HG03135 (cell line): ENCODE results near the gene CXorf49.
A peak's percentile ranks its signal among the peaks of the same experiment; 100 is the strongest.
"Not testable (repeated sequence)": the region's sequence is repeated elsewhere in the genome, so short reads cannot be mapped to it uniquely, and the experiment has no call there.

Source experiments
- ATAC-seq: cut with Tn5 transposase; IDR thresholded peaks from one replicate; pipeline ENCODE4 v1.9.1; 2021; ENCODE audit warnings: mild to moderate bottlenecking, moderate library complexity; ENCODE audit not compliant: unreplicated experiment

The CXorf49 gene

DNA sequence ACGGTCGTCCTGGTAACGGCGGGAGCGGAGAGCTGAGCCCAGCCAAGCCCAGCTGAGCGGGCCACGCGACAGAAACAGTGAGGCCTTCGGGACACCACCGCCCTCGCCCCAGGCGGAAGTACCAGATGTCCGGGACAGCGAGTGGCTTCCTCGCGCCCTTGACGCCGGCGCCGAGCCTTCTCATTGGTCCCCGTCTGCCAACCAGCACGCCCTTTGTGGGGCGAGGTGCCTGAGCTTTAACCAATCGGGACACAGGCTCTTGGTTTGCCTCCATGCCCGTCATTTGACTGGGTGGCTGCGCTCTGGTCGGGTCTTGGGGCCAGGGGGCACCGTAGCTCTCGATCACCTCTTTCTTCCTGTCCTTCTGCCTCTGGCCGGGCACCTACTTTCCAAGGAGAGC, at the start of gene CXorf49:
CXorf49 (minus strand) TSS at position 101 of the 400 bp plus-strand sequence. CDS start 134 bp downstream, outside the sequence.
- not testable (repeated sequence) for ATAC-seq

DNA sequence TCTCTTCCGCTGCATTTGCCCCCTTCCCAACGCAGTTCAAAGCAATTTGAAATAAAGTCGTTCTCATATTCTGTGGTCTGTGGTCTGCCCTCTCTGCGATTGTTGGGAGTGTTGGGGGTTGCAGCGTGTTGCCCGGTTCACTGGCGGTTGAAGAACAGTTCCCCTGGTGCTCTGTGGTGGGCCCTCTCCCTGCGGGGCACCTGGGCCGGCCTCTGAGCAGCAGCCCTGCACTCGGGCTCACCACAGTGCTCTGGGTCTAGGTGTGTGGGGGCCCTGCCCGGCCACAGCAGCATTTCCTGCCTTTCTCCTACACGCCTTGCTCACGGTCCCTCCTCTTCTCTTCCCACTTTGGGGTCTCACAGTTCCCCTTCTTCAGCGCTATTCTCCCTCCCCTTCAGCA, 49.0 kb upstream of the CXorf49 start:
- ATAC-seq, result not testable (repeated sequence)

DNA sequence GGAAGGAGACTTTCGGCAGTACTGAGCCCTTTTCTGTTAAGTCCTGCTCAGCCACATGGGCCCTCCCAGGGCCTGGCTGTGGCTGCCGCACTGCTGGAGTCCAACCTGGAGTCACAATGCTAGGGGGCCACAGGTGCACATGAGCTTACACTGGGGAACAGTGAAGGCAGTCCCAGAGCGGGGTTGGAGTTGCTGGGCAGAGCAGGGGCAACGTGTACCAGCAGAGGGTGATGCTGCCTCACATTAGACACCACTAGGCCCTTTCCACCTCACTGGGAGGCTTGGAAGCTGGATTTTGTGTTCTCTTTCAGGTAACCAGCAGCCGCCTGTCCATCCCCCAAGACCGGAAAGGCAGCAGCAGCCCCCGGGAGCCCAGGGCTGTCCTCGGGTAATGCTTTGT, 47.5 kb upstream of the CXorf49 start:
- ATAC-seq, result not testable (repeated sequence)

DNA sequence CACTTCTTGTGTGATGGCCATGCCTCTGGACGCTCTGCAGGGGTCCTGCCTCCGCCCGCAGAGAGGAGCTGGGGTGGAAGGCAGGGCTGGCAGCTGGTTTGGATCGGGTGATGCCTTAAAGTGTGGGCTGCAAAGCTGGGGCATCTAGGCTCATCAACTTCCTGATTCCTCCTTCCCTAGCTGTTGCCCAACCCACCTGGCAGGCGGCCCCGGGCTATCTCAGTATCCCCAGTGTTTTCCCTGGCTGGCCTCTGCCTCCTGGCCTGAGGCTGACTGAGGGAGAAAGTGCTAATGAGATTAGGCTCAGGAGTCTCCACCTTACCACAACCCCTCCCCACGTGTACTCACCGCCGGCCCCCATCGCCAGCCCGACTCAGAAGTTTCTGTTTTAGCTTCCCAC, 46.7 kb upstream of the CXorf49 start:
- ATAC-seq, result not testable (repeated sequence)

DNA sequence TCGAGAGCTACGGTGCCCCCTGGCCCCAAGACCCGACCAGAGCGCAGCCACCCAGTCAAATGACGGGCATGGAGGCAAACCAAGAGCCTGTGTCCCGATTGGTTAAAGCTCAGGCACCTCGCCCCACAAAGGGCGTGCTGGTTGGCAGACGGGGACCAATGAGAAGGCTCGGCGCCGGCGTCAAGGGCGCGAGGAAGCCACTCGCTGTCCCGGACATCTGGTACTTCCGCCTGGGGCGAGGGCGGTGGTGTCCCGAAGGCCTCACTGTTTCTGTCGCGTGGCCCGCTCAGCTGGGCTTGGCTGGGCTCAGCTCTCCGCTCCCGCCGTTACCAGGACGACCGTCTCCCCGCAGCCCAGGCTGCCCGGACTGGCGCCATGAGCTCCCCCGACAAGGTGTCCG, 45.0 kb upstream of the CXorf49 start, which contains the start of gene CXorf49B:
CXorf49B (plus strand) TSS at position 301 of the 400 bp plus-strand sequence; CDS start at position 376, 75 bp downstream.
- ATAC-seq, result not testable (repeated sequence)

DNA sequence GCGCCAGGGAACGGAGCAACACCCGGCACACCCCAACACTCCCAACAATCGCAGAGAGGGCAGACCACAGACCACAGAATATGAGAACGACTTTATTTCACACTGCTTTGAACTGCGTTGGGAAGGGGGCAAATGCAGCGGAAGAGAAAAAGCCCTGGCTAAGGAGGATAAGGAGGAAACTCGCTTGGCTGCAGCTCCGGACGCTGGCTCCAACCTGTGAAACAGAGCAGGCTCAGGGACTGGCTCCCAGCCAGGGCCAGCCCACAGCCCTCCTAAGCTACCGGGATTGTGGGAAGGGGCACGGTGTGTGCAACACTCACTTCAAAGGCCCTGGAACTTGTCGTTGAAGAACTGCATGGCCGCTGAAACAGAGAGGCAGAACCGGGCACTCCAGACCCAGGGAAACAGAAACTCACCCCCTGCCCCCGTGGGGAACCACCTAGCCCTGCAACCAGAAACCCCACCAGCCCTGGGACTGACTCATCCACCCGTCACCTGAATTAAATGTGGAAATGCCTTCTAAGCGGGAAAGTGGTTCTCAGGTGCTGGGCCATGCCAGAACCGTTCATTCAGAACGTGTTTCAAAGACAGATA, 42.7 kb upstream of the CXorf49 start:
- not testable (repeated sequence) for ATAC-seq

DNA sequence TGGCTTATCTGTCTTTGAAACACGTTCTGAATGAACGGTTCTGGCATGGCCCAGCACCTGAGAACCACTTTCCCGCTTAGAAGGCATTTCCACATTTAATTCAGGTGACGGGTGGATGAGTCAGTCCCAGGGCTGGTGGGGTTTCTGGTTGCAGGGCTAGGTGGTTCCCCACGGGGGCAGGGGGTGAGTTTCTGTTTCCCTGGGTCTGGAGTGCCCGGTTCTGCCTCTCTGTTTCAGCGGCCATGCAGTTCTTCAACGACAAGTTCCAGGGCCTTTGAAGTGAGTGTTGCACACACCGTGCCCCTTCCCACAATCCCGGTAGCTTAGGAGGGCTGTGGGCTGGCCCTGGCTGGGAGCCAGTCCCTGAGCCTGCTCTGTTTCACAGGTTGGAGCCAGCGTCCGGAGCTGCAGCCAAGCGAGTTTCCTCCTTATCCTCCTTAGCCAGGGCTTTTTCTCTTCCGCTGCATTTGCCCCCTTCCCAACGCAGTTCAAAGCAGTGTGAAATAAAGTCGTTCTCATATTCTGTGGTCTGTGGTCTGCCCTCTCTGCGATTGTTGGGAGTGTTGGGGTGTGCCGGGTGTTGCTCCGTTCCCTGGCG, 2.3 kb upstream of the CXorf49 start:
- not testable (repeated sequence) for ATAC-seq

DNA sequence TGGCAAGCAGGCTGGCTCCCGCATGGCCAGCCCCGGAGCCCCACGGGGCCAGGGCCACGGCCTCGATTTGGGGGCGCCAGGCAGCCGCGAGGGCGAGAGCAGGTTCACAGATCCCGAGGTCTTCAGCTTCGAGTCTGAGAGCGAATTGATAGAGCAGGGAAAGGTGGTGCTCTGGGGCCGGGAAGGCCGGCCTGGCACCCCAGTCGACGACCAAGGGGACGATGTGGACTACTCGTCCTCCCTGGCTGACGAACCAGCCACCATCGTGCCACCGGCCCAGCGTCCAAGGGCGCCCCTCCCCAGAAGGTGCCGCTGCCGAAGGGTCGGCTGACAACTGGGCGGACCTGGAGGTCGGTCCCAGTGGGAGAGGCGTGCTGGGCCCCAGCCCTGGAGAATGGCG, 1.1 kb upstream of the CXorf49 start:
- not testable (repeated sequence) for ATAC-seq

DNA sequence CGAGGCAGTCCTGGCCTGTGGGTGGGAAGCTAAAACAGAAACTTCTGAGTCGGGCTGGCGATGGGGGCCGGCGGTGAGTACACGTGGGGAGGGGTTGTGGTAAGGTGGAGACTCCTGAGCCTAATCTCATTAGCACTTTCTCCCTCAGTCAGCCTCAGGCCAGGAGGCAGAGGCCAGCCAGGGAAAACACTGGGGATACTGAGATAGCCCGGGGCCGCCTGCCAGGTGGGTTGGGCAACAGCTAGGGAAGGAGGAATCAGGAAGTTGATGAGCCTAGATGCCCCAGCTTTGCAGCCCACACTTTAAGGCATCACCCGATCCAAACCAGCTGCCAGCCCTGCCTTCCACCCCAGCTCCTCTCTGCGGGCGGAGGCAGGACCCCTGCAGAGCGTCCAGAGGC, 1.8 kb downstream of the CXorf49 start:
- not testable (repeated sequence) for ATAC-seq

DNA sequence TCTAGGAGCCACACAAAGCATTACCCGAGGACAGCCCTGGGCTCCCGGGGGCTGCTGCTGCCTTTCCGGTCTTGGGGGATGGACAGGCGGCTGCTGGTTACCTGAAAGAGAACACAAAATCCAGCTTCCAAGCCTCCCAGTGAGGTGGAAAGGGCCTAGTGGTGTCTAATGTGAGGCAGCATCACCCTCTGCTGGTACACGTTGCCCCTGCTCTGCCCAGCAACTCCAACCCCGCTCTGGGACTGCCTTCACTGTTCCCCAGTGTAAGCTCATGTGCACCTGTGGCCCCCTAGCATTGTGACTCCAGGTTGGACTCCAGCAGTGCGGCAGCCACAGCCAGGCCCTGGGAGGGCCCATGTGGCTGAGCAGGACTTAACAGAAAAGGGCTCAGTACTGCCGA, 2.5 kb downstream of the CXorf49 start:
- not testable (repeated sequence) for ATAC-seq

DNA sequence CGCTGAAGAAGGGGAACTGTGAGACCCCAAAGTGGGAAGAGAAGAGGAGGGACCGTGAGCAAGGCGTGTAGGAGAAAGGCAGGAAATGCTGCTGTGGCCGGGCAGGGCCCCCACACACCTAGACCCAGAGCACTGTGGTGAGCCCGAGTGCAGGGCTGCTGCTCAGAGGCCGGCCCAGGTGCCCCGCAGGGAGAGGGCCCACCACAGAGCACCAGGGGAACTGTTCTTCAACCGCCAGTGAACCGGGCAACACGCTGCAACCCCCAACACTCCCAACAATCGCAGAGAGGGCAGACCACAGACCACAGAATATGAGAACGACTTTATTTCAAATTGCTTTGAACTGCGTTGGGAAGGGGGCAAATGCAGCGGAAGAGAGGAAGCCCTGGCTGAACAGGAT, 4.0 kb downstream of the CXorf49 start:
- not testable (repeated sequence) for ATAC-seq

DNA sequence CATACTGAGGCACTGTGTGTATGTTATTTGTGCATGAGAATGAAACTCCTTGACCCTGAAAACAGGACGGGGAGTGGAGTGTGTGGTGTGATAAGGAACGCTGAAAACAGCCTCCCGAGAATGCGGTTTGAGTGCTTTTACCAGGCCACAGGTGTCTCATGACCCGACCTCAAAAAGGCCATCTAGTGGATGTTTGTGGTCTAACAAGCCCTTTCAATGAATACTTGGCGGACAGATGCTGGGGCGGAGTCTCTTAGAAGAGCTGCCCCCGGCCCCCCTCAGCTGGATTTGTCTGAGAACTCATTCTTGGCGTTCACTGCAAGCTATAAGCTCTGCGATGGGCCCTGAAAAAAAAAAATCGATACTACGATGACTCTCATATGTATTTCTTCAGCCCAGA, 15.2 kb downstream of the CXorf49 start:
- ATAC-seq, result not testable (repeated sequence)

DNA sequence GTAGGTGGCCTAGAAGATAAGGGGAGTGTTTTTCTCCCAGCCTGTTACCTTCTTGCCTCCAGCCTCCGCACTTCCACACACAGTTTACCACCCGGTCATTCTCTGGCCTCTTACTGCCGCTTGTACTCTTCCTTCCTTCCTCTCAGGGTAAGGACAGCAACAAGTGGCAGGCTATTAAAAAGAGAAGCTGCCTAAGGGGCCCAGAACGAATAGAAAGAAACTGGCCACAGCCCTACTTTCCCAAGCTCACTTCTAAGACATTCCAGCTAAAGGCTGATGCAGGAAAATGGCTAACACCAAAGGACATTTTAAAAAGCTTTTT, 19.1 kb downstream of the CXorf49 start:
- not testable (repeated sequence) for ATAC-seq

DNA sequence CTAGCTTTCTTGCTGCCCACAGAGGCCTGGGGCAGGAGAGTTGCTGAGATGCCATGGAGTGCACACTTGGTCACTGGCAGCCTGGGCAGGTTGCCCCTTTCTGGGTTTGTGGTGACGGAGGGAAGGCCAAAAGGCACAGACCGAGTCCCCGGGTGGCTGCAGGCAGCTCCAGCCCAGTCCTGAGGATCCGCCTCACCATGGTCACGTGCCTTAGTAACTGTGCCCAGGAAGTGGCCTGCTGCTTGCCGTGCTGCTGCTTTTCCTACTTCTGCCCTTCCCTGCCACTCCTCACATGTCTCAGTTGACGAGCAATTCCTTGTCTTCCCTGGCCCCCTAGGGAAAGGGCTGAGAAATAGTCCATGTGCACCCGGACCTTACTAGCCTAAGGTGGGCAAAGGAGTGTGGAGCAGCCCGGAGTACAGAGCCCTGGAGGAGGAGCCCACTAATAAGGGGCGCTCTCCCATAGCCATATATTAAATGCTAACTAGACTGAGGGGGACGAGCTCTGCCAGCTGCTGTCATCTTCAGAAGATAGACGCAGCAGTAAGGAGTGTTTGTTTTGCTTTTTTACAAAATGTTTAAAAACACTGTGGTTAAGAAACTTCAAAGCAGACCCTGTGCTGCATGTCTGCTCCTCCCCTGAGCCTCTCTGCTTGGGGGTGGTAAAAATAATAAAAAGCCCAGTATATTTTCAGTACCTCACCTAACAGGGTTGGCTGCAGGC, 19.6 kb downstream of the CXorf49 start:
- not testable (repeated sequence) for ATAC-seq

DNA sequence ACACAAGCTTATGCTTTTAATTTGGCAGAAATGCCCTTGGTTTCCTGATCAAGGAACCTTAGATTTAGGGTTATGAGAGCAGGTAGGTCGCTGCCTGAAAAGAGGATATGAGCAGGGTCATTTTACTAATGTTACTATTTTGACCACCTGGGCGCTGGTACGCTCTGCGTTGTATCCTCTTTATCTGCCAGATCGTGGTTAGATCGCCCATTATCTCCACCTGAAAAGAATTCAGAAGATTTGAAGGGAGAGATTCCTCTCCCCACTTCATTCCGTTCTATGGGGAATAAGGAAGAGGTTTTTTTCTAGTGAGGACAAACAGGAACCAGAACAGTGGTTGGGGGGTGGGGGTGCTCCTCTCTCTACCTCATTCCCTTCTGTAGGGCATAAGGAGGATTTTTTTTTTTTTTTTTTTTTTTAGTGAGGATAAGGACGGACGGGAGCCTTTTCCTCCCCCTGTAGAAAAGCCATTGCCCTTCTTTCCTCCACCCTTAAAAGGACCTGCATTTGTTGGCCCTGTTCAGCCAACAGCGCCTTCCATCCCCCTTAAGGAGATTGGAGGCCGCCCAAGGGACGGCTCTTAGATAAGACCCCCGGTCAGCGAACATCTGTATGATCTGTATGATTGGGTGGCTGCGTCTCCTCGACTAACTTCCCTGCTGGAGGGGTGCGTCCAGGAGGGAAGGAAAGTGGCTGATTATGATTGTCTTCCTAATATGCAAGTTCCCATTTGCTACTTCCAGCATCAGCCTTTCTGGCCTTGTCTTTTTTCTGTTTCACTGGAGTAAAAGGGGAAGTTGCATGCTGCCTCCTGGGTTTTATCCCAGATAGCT, 20.4 kb downstream of the CXorf49 start:
- peak; percentile 29 for ATAC-seq

DNA sequence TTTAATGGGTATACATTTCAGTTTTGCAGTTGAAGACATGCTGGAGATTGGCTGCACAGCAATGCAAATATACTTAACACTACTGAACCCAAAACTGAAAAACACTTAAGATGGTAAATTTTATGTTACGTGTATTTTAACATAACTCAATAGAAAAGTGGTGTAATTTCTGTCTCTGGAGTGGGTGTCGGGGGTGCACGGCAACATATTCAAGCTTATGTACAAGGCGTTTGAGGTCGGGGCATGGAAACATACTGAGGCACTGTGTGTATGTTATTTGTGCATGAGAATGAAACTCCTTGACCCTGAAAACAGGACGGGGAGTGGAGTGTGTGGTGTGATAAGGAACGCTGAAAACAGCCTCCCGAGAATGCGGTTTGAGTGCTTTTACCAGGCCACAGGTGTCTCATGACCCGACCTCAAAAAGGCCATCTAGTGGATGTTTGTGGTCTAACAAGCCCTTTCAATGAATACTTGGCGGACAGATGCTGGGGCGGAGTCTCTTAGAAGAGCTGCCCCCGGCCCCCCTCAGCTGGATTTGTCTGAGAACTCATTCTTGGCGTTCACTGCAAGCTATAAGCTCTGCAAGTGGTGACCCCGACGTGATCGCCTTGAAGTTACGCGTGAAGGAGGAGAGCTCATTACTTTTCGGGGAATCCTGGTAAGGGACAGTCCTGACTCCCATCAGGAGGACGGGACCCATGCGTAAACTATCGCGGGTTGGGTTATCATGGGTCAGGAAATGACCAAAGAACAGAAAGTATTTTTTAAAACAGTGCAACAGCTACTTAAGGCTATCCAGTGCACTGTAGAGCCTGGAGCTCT, 21.2 kb downstream of the CXorf49 start:
- ATAC-seq, result peak; percentile 79

DNA sequence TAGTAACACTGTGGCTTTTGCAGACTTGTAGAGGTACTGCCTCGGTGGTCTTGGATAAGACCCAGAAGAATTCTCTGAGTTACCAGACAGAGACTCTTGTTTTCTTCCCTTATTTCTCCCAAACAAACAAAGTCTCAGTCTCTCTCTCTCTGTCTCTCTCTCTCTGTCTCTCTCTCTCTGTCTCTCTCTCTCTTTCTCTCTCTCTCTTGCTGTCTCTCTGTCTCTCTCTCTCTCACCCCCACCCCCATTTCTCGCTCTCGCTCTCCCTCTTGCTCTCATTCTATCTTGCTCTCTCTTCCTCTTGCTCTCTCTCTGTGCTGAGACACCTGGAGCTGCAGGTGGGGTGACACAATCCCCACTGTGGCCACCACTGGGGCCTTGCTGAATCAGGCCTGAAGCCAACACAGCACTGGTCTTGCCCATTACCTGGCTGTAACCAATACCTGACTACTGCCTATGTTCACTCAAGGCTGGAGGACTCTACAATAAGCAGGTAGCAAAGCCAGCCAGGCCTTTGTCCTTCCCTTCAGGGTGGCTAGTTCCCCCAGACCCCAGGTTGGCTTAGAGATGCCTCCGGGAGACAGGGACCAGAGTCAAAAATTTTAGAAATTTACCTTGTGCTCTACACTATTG, 38.4 kb downstream of the CXorf49 start:
- no peak for ATAC-seq

DNA sequence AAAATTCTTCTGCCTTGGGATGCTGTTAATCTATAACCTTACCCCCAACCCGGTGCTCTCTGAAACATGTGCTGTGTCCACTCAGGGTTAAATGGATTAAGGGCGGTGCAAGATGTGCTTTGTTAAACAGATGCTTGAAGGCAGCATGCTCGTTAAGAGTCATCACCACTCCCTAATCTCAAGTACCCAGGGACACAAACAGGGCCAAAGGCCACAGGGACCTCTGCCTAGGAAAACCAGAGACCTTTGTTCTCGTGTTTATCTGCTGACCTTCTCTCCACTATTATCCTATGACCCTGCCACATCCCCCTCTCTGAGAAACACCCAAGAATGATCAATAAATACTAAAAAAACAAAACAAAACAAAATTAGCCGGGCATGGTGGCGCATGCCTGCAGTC, 40.9 kb downstream of the CXorf49 start:
- not testable (repeated sequence) for ATAC-seq

DNA sequence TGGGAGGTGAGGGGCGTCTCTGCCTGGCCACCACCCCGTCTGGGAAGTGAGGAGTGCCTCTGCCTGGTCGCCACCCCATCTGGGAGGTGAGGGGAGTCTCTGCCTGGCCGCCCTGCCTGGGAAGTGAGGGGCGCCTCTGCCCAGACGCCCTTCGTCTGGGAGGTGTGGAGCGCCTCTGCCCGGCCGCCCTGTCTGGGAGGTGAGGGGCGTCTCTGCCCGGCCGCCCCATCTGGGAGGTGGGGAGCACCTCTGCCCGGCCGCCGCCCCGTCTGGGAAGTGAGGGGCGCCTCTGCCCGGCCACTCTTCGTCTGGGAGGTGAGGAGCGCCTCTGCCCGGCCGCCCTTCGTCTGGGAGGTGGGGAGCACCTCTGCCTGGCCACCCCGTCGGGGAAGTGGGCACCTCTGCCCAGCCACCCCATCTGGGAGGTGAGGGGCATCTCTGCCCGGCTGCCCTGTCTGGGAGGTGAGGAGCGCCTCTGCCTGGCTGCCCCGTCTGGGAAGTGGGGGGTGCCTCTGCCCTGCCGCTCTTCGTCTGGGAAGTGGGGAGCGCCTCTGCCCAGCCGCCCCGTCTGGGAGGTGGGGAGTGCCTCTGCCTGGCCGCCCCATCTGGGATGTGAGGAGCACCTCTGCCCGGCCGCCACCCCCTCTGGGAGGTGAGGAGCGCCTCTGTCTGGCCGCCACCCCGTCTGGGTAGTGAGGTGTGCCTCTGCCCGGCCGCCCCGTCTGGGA, 41.9 kb downstream of the CXorf49 start:
- ATAC-seq, result not testable (repeated sequence)
